ENCODE measurements around the gene ST8SIA6.
"Not testable (repeated sequence)": the region's sequence is repeated elsewhere in the genome, so short reads cannot be mapped to it uniquely, and the experiment has no call there.

ST8SIA6 gene

GRCh38 chr10:17426263-17426750, 28.1 kb downstream of the ST8SIA6 start:
- DNase-seq (ENCODE audit: low spot score): no peak

DNA sequence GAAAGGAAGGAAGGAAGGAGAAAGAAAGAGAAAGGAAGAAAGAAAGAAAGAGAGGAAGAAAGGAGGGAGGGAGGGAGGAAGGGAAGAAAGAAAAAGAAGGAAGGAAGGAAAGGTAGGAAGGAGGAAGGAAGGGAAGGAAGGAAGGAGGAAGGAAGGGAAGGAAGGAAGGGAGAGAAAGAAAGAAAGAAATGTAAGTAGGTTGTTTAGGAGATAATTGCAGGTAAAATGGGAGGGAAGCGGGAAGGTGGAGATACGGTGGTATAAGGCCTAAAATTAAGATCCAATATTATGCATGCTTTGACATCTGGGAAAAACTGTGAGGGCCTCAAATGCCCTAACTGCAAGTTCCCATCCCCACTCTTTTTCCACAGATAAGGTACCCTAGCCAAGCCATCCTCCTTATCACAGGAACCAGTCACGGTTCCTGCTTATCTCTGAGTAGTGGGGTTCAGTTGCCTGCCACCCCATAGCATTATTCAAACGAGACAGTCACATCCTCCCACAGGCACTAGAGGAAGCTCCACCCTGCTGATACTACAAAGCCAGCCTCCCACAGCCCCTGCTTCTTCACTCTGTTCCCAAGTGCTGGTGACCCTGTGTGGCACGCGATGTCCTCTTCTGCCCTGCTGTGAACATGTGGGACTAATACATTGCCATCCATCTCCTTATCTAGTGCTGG, 28.7 kb downstream of the ST8SIA6 start:
- DNase-seq (ENCODE audit: low spot score): peak; percentile 71

DNA sequence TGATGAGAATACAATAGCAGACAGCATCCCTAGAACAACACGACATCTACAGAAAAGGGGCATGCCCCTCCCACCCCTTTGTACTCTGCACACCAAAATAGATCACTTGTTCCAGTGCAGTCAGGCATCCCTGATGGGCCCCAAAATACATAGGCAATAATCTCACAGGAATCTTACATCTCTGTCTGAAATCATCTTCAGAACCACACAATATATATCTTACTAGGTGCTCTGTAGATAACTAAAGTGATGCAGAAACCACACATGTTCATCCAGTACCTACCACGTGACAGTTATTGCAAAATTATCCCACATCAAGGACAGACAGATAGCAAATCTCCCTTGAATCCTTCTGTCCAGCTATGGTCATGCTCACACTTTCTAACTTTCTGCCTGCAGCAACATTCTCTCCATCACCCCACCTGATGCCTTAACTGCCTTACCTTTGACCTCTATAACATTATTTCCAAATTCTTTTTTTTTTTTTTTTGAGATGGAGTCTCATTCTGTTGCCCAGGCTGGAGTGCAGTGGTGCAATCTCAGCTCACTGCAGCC, 30.7 kb downstream of the ST8SIA6 start:
- no peak for DNase-seq (ENCODE audit: low spot score)

- DNase-seq (ENCODE audit: low spot score): no peak
Measured at GRCh38 chr10:17422931-17423330, 31.5 kb downstream of the ST8SIA6 start.

GRCh38 chr10:17418249-17418648, 36.1 kb downstream of the ST8SIA6 start:
- no peak for DNase-seq (ENCODE audit: low spot score)

GRCh38 chr10:17416442-17417211, 37.8 kb downstream of the ST8SIA6 start:
- DNase-seq (ENCODE audit: low spot score): no peak

DNA sequence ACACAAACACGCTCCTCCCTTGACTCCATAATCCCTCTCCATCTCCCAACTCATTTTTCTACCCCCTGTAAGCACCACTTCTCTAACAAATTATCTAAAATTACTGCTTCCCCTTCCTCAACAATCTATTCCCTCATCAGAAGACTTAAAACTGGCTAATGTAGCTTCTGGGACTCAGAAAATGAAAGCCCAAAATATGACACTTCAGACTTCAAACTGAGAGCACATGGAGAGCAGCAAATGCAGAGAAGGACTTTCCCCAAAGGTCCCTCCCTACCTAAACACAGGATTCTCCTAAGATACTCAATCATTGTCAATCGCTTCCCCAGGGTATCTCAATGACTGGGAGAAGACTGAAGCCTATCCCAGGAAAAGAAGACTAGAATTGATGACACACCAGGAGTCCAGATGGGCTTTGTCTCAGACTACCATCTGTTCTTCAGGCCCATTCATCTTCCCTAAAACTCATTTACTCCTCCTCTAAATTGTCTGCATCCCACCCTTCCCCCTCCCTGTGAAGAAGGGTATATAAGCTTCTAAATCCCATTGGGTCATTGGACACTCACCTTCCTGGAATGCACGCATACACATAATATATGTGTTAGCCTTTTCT, 39.2 kb downstream of the ST8SIA6 start:
- DNase-seq (ENCODE audit: low spot score): no peak

- no peak for DNase-seq (ENCODE audit: low spot score)
Measured at GRCh38 chr10:17414484-17414883, 39.9 kb downstream of the ST8SIA6 start.

- no peak for DNase-seq (ENCODE audit: low spot score)
Measured at GRCh38 chr10:17413876-17414275, 40.5 kb downstream of the ST8SIA6 start.

GRCh38 chr10:17412323-17412722, 42.1 kb downstream of the ST8SIA6 start:
- no peak for DNase-seq (ENCODE audit: low spot score)

DNA sequence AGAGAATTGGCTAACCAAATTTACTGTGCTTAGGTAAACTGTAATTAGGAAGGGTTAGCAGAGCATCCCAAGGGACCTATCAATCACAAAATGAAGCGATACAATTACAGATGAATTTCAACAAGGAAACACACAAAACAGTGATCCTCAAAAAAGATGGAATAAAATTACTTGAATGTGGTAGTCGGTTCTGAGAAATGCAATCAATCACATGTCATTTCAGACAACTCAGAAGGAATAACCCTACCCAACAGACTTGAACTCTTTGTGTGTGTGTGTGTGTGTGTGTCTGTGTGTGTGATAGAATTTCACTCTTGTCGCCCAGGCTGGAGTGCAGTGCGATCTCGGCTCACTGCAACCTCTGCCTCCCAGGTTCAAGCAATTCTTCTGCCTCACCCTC, 43.5 kb downstream of the ST8SIA6 start:
- no peak for DNase-seq (ENCODE audit: low spot score)

- peak; percentile 37 for DNase-seq (ENCODE audit: low spot score)
Measured at GRCh38 chr10:17409170-17409733, 45.1 kb downstream of the ST8SIA6 start.

GRCh38 chr10:17407047-17407446, 47.3 kb downstream of the ST8SIA6 start:
- DNase-seq (ENCODE audit: low spot score): no peak

DNA sequence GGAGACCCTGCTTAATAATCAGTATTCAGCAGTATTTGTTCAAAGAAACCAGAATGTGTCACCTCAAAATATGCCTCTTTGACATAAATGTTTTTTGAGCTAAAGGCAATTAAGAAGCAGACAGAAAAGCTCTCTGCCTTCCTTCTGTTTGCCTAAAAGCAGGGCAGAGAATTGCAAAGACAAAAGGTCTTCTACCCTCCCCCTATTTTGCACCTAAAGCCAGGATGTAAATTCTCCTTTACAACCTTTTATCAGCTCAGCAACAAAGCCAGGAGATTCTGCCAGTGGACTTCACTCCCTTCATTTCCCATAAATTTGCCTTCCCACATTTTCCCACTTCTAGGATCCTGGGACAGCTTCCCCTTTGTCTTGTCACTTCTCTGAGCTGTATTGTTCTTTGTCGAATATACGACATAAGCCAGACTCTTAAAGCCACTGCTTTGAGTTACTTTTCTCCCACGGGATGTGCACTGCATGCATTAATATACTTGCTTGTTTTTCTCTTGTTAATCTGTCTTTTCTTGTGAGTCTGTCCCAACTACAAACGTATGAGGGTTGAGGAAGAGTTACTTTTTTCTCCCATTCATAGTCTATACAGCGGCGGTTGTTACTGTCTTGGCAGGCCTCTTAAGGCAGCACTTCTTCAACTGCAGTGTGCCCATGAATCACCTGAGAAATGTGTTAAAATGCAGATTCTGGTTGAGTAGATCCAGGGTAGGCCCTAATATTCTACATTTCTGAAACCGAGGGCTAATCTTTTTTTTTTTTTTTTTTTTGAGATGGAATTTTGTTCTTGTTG, 48.2 kb downstream of the ST8SIA6 start:
- no peak for DNase-seq (ENCODE audit: low spot score)

GRCh38 chr10:17403161-17403560, 51.2 kb downstream of the ST8SIA6 start:
- no peak for DNase-seq (ENCODE audit: low spot score)

GRCh38 chr10:17402040-17402439, 52.4 kb downstream of the ST8SIA6 start:
- not testable (repeated sequence) for DNase-seq (ENCODE audit: low spot score)

DNA sequence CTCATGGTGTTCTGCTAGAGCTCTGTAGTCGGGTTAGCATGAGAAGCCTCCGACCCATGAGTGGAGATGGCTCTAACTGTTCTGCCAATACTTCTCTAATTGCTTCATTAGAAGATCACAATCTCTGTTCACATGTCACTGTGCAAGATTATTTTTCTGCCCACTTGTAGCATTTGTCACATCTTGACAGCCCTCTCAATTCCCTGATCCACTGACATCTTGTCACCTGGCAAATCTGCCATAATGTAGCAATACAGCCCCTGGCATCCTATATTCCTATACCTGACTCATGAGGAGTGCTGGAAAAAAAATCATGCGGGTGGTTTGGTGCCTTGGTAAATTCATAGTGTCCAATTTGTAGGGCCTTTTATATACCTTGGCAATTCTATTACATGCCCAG, 58.4 kb downstream of the ST8SIA6 start:
- no peak for DNase-seq (ENCODE audit: low spot score)

DNA sequence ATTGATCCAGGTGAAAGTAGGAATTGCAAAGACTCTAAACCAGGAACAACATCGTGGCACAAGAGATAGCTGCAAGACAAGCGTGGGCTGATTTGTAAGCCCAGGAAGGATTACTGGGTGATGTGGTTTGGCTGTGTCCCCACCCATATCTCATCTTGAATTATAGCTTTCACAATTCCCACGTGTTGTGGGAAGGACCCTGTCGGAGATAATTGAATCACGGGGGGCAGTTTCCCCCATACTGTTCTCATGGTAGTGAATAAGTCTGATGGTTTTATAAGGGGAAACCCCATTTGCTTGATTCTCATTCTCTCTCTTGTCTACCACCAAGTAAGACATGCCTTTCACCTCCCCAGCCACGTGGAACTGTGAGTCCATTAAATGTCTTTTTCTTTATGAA, 59.5 kb downstream of the ST8SIA6 start:
- no peak for DNase-seq (ENCODE audit: low spot score)

DNA sequence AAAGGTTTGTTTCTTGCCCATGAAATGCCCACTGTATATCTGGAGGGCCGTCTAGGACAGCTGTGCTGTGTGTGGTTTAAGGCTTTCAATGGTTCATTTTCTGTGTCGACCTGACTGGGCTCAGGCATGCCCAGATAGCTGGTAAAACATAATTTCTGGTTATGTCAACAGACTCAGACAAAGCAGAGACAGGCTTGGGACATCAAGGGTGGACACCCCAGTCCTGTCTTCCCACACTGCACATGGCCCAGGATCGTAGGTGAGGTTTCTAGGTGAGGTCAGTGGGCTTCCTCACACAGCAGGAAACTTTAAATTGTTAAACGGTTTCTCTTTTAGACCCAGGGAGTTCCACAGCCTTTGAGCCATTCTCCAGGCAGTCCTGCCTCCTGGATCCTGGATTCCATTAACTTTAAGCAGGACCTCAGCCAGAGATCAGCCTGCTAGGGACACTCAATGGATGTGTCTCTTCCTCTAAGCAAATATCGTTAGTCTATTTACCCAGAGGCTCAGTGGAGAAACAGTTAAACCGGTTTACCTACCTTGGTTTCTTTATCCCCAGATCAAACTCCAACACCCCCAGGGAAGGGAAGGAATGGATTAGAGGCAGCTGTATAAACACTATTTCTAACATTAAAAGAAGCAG, 66.4 kb downstream of the ST8SIA6 start:
- no peak for DNase-seq (ENCODE audit: low spot score)

DNA sequence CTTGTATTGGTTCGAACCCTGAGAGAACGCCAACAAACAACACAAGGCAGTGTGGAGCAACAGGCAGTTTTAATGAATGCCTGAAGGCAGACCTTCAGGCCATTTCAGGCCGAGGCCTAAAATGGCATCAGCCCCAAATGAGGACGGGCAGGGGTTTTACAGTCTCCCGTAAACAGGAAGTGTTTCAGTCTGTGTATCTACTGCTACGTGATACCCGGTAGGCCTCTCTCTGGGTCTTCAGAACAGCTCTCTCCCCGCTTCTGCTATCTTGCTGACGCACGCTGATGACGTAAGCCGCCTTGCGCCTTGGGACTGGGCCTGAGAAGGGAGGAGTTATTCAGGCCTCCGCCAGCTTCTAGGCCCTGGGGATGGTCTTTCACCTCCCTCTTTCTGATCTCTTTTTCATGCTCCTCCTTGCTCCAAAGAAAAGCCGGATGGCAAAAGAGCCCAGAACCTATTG, 67.7 kb downstream of the ST8SIA6 start:
- DNase-seq (ENCODE audit: low spot score): no peak

- DNase-seq (ENCODE audit: low spot score): no peak
Measured at GRCh38 chr10:17386021-17386420, 68.4 kb downstream of the ST8SIA6 start.
